ENCODE measurements around the gene CA6.

- TF ChIP-seq CTCF (IDR thresholded peaks at IDR 0.05) (peak; percentile 45), EZH2 (IDR thresholded peaks at IDR 0.05; ENCODE audit: borderline replicate concordance, insufficient read depth, low read depth, low read length, poor library complexity, severe bottlenecking) (no peak)
Observed at GRCh38 chr1:8962812-8963530, 17.3 kb downstream of the CA6 start.
